Parathyroid adenoma (tissue), 2 donors: ENCODE measurements around the gene NOTCH3.

Experiments used
- H2AFZ ChIP-seq: fragments of 300-600 bp; sonication (generic); one replicate; pipeline ENCODE4 v1.7.0; 2017; ENCODE audit warnings: antibody characterized with exemption, mild to moderate bottlenecking
- H3K27ac ChIP-seq: fragments of 300-600 bp; sonication (generic); one replicate; pipeline ENCODE4 v1.7.0; 2017
- H3K27me3 ChIP-seq: fragments of 300-600 bp; sonication (generic); one replicate; pipeline ENCODE4 v1.7.0; 2017; ENCODE audit warnings: low read length; ENCODE audit not compliant: control insufficient read depth, insufficient read depth
- H3K36me3 ChIP-seq: fragments of 300-600 bp; sonication (generic); one replicate; pipeline ENCODE4 v1.7.0; 2017; ENCODE audit warnings: low read length; ENCODE audit not compliant: control insufficient read depth, insufficient read depth
- H3K4me1 ChIP-seq: fragments of 300-600 bp; sonication (generic); one replicate; pipeline ENCODE4 v1.7.0; 2017; ENCODE audit warnings: control low read depth
- H3K4me2 ChIP-seq: fragments of 300-600 bp; sonication (generic); one replicate; pipeline ENCODE4 v1.7.0; 2017; ENCODE audit warnings: low read length
- H3K4me3 ChIP-seq: fragments of 300-600 bp; sonication (generic); one replicate; pipeline ENCODE4 v1.7.0; 2017; ENCODE audit warnings: low read depth, low read length
- H3K79me2 ChIP-seq: fragments of 300-600 bp; sonication (generic); one replicate; pipeline ENCODE4 v1.7.0; 2017; ENCODE audit warnings: control low read depth
- H3K9ac ChIP-seq: fragments of 300-600 bp; sonication (generic); one replicate; pipeline ENCODE4 v1.7.0; 2017; ENCODE audit warnings: mild to moderate bottlenecking
- H3K9me3 ChIP-seq: fragments of 300-600 bp; sonication (generic); one replicate; pipeline ENCODE4 v1.7.0; 2017; ENCODE audit warnings: low read length; ENCODE audit not compliant: control insufficient read depth
- TF ChIP-seq, protein P1 (sequence below): fragments of 300-600 bp; sonication (generic); IDR thresholded peaks from one replicate; pipeline ENCODE4 v1.7.0; 2017; ENCODE audit warnings: antibody characterized with exemption, mild to moderate bottlenecking
- donor health status: primary hyperparathyroidism.

The NOTCH3 gene

DNA sequence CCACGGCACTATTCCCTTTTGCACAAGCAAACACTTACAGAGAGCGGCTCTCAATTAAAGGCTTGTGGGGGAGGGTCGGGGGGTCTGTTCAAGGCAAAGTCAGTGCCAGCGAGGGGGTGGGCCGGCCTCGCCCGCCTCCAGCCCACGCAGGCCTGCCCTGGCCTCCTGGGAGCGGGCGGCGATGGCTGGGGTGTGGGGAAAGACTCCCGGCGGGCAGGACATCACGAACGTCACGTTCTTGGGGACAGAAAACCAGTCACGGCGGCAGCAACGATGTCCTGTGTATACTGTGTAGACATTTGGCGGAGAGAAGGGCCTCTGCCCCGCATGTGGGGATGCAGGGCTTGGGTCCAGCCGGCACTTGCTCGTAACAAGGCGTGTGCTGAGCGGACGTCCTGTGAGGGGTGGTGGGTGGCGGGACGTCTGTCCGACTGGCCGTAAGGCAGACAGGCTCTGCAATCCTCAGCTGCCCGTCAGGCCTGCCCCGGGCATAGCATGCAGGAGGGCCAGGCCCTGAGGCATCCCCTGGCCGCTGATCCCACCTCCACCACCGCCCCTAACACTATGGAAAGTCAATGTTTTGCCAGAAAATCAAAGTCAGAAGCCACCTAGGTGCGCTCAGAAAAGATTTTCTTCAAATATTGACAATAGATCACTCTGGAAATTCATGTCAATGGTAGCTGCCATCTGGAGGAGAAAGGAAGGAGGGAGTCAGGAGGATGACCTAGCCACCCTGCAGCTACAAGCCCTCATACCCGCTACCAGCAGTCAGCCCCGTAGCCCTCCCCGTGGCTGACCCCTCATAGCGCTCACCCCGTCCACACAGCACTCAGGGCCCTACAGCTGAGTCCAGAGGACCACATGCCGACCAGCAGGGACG is 37.2 kb upstream of the NOTCH3 start:
- peaks cover 14% of the 10 kb centered on the region for H3K79me2 ChIP-seq
- H2AFZ ChIP-seq, result no peak overlapping the region
- H3K9ac ChIP-seq, result no peak overlapping the region
- no peaks in the 10 kb centered on the region for H3K4me1 ChIP-seq
- H3K36me3 ChIP-seq, result no peaks in the 10 kb centered on the region
- no peak overlapping the region for H3K4me2 ChIP-seq
- TF ChIP-seq, protein P1, sequence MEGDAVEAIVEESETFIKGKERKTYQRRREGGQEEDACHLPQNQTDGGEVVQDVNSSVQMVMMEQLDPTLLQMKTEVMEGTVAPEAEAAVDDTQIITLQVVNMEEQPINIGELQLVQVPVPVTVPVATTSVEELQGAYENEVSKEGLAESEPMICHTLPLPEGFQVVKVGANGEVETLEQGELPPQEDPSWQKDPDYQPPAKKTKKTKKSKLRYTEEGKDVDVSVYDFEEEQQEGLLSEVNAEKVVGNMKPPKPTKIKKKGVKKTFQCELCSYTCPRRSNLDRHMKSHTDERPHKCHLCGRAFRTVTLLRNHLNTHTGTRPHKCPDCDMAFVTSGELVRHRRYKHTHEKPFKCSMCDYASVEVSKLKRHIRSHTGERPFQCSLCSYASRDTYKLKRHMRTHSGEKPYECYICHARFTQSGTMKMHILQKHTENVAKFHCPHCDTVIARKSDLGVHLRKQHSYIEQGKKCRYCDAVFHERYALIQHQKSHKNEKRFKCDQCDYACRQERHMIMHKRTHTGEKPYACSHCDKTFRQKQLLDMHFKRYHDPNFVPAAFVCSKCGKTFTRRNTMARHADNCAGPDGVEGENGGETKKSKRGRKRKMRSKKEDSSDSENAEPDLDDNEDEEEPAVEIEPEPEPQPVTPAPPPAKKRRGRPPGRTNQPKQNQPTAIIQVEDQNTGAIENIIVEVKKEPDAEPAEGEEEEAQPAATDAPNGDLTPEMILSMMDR, result no peak
- no peak overlapping the region for H3K27ac ChIP-seq
- no peaks in the 10 kb centered on the region for H3K9me3 ChIP-seq
- H3K27me3 ChIP-seq, result no peaks in the 10 kb centered on the region
- no peak overlapping the region for H3K4me3 ChIP-seq

- Histone ChIP-seq H3K4me1 (no peaks in the 10 kb centered on the region), H3K4me3 (no peak overlapping the region), H3K4me2 (no peak overlapping the region), H3K9me3 (no peaks in the 10 kb centered on the region), H3K27me3 (no peaks in the 10 kb centered on the region), H3K27ac (no peak overlapping the region), H3K36me3 (no peaks in the 10 kb centered on the region), H3K79me2 (peaks cover 8% of the 10 kb centered on the region), H2AFZ (no peak overlapping the region), H3K9ac (no peak overlapping the region)
- TF ChIP-seq, protein P1, result no peak
Measured at GRCh38 chr19:15236886-15237285, 36.1 kb upstream of the NOTCH3 start.

DNA sequence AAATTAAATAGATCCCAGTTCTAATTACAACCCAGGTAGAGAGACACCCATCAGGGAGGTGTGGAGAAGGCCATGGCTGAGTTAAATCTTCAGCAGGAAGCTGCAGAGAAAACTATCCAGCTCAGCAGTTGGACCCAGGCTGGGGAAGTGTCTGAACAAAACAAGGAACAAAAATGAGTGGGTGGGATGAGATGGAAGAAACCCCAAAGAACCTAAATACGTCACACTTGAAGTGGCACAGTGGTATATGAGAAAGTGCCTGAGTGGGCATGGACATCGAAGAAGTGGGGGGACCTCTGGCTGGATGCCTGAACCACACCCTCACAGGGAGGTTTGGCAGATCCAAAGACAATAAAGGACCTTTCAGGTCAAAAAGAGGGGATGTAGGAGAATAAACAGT is 35.0 kb upstream of the NOTCH3 start:
- H3K27me3 ChIP-seq, result no peaks in the 10 kb centered on the region
- no peak overlapping the region for H3K9ac ChIP-seq
- no peaks in the 10 kb centered on the region for H3K36me3 ChIP-seq
- TF ChIP-seq, protein P1, result no peak
- H2AFZ ChIP-seq, result no peak overlapping the region
- H3K4me1 ChIP-seq, result no peaks in the 10 kb centered on the region
- H3K9me3 ChIP-seq, result no peaks in the 10 kb centered on the region
- no peak overlapping the region for H3K4me3 ChIP-seq
- peaks cover 4% of the 10 kb centered on the region for H3K79me2 ChIP-seq
- H3K4me2 ChIP-seq, result no peak overlapping the region
- no peak overlapping the region for H3K27ac ChIP-seq

- H3K27ac ChIP-seq, result no peak overlapping the region
Measured at GRCh38 chr19:15234431-15235130, 33.8 kb upstream of the NOTCH3 start.

More at GRCh38 chr19:15234431-15235130, 33.8 kb upstream of the NOTCH3 start:
- TF ChIP-seq, protein P1, result no peak
- no peaks in the 10 kb centered on the region for H3K36me3 ChIP-seq
- no peaks in the 10 kb centered on the region for H3K27me3 ChIP-seq
- H2AFZ ChIP-seq, result no peak overlapping the region
- no peak overlapping the region for H3K4me3 ChIP-seq
- peaks cover 2% of the 10 kb centered on the region for H3K79me2 ChIP-seq
- H3K4me2 ChIP-seq, result no peak overlapping the region
- no peaks in the 10 kb centered on the region for H3K9me3 ChIP-seq
- no peak overlapping the region for H3K9ac ChIP-seq
- H3K4me1 ChIP-seq, result no peaks in the 10 kb centered on the region
